PC-9 (cell line): ENCODE data around the gene DLG3. TPM values are rescaled to one million over a fixed set of nuclear protein-coding genes. Genes with fewer than 3 reads are reported as not detected.

ENCODE experiments used
- BruUV-seq: library from RNA; stranded (reverse); fragments of 400-500 nt; replicated peaks from 2 replicates; lab custom pipeline; 2021; lab: Mats Ljungman, UMichigan
- CTCF ChIA-PET: fragments of 300-600 bp; sonication (Branson Sonifier 250); formaldehyde crosslinking; loops from one replicate; lab custom pipeline; 2022; ENCODE audit warnings: antibody characterized with exemption; lab: Charles Lee
- POLR2A ChIA-PET: fragments of 300-600 bp; sonication (Branson Sonifier 250); formaldehyde crosslinking; loops from one replicate; lab custom pipeline; 2022; ENCODE audit warnings: antibody characterized with exemption; ENCODE audit not compliant: unreplicated experiment; lab: Charles Lee
- DNase-seq, 2 experiments: peaks; one replicate each; pipeline versions ENCODE4 v3.0.0 to v3.0.0-alpha.2; 2015 to 2022; ENCODE audit warnings: mixed read lengths in 1 of 2
- H2AFZ ChIP-seq: fragments of 200-600 bp; sonication (generic); 2 replicates; pipeline ENCODE4 v1.8.1; 2017; ENCODE audit warnings: antibody characterized with exemption
- H3F3A ChIP-seq: fragments of 200-600 bp; sonication (generic); 2 replicates; pipeline ENCODE4 v1.8.1; 2017; ENCODE audit warnings: antibody characterized with exemption, mild to moderate bottlenecking, low read depth; ENCODE audit not compliant: insufficient read depth
- H3K27ac ChIP-seq: fragments of 200-600 bp; sonication (generic); 2 replicates; pipeline ENCODE4 v1.6.1; 2016; ENCODE audit warnings: mixed run types
- H3K27me3 ChIP-seq: fragments of 200-600 bp; sonication (generic); 2 replicates; pipeline ENCODE4 v1.6.1; 2016; ENCODE audit warnings: low read depth, mixed run types; ENCODE audit not compliant: insufficient read depth
- H3K36me3 ChIP-seq: fragments of 200-600 bp; sonication (generic); 2 replicates; pipeline ENCODE4 v1.6.1; 2016; ENCODE audit warnings: low read depth, mixed run types
- H3K4me1 ChIP-seq: fragments of 200-600 bp; sonication (generic); replicated peaks from 2 replicates; pipeline ENCODE4 v1.6.1; 2016; ENCODE audit warnings: mixed run types; ENCODE audit not compliant: insufficient read depth
- H3K4me2 ChIP-seq: fragments of 200-600 bp; sonication (generic); 2 replicates; pipeline ENCODE4 v1.6.1; 2017; ENCODE audit warnings: mixed run types
- H3K4me3 ChIP-seq: fragments of 200-600 bp; sonication (generic); 2 replicates; pipeline ENCODE4 v1.6.1; 2016; ENCODE audit warnings: mixed run types
- H3K79me2 ChIP-seq: fragments of 200-600 bp; sonication (generic); 2 replicates; pipeline ENCODE4 v1.6.1; 2017; ENCODE audit warnings: low read depth, mixed run types
- H3K9me2 ChIP-seq: fragments of 200-600 bp; sonication (generic); 2 replicates; pipeline ENCODE4 v1.8.1; 2017; ENCODE audit warnings: mild to moderate bottlenecking; ENCODE audit not compliant: insufficient read depth
- H3K9me3 ChIP-seq: fragments of 200-600 bp; sonication (generic); 2 replicates; pipeline ENCODE4 v1.8.1; 2016; ENCODE audit warnings: low read depth; ENCODE audit not compliant: insufficient read depth
- H4K20me1 ChIP-seq: fragments of 200-600 bp; sonication (generic); 2 replicates; pipeline ENCODE4 v1.8.1; 2017; ENCODE audit not compliant: insufficient read depth
- EZH2 ChIP-seq: fragments of 200-600 bp; sonication (generic); IDR thresholded peaks from 2 replicates; pipeline ENCODE4 v1.8.0; 2017; ENCODE audit warnings: antibody characterized with exemption, low read depth
- intact Hi-C: fragments of 100-400 bp; cut with micrococcal nuclease; formaldehyde crosslinking; loops from one replicate; pipeline ENCODE4 v1.10.0; 2022; ENCODE audit not compliant: unreplicated experiment
- total RNA-seq: library from RNA; stranded (reverse); gene quantifications from 2 replicates; pipeline ENCODE4 v1.2.3, GENCODE V29; 2021
- TF ChIP-seq, protein P1 (sequence below): fragments of 200-600 bp; sonication (generic); conservative IDR thresholded peaks from 2 replicates; pipeline ENCODE4 v1.6.1; 2017; ENCODE audit warnings: mixed run types, antibody characterized with exemption, mild to moderate bottlenecking, moderate library complexity

The DLG3 gene
- total RNA-seq, 1 experiment from 2014 or later, result 61.1 TPM

DNA sequence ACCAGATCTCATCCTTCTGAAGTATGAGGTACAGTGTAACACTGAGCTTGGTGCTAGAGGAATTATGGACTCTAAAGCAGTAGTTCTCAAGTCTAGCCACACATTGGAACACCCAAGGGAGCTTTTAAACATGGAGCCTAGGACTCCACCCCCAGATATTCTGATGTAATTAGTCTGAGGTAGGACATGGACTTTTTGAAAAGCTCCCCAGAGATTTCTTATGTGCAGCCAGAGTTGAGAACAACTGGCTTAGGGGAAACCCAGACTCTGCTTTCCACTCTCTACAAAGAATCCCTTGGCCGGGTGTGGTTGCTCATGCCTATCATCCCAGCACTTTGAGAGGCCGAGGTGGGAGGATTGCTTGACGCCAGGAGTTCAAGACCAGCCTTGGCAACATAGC is 33.2 kb upstream of the DLG3 start:
- no peak for DNase-seq
- Histone ChIP-seq H3K79me2 (no peaks in the 10 kb centered on the region), H3K4me1 (no peaks in the 10 kb centered on the region), H3K27me3 (no peaks in the 10 kb centered on the region), H3K4me3 (no peak overlapping the region), H3K36me3 (no peaks in the 10 kb centered on the region), H3K9me3 (no peaks in the 10 kb centered on the region), H3K9me2 (no peaks in the 10 kb centered on the region), H4K20me1 (no peaks in the 10 kb centered on the region), H2AFZ (no peak overlapping the region), H3K4me2 (no peak overlapping the region), H3F3A (no peaks in the 10 kb centered on the region), H3K27ac (no peak overlapping the region)
- CTCF ChIA-PET, result no interaction called here
- BruUV-seq, result no TSS peak
- intact Hi-C loops, result no loop called here
- no peak for TF ChIP-seq EZH2
- TF ChIP-seq, protein P1, sequence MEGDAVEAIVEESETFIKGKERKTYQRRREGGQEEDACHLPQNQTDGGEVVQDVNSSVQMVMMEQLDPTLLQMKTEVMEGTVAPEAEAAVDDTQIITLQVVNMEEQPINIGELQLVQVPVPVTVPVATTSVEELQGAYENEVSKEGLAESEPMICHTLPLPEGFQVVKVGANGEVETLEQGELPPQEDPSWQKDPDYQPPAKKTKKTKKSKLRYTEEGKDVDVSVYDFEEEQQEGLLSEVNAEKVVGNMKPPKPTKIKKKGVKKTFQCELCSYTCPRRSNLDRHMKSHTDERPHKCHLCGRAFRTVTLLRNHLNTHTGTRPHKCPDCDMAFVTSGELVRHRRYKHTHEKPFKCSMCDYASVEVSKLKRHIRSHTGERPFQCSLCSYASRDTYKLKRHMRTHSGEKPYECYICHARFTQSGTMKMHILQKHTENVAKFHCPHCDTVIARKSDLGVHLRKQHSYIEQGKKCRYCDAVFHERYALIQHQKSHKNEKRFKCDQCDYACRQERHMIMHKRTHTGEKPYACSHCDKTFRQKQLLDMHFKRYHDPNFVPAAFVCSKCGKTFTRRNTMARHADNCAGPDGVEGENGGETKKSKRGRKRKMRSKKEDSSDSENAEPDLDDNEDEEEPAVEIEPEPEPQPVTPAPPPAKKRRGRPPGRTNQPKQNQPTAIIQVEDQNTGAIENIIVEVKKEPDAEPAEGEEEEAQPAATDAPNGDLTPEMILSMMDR, result no peak
- POLR2A ChIA-PET, result no interaction called here

DNA sequence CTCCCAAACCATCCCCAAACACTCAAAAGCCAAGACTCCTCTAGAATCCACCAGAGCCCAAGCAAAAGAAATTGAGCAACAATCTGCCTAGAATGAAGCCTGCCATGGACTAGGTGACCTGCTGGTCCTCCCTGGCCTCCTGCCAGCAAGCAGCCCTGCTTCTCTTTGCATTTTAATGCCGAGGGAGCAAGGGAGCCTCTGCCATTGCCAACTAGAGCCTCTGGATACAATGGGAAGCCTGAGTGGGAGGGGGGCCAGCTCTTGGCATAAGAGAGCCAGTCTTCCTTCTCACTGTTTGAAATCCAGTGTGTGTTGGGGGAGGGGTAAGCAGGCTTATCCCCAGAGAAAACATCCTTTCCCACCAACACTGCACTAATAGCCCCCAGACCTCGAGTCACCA is 23.0 kb upstream of the DLG3 start:
- H3K27me3 ChIP-seq, result no peaks in the 10 kb centered on the region
- H3K9me2 ChIP-seq, result no peaks in the 10 kb centered on the region
- TF ChIP-seq, protein P1, result no peak
- TF ChIP-seq EZH2, result no peak
- intact Hi-C loops, result no loop called here
- H3K27ac ChIP-seq, result no peak overlapping the region
- no peak overlapping the region for H2AFZ ChIP-seq
- POLR2A ChIA-PET, result no interaction called here
- no peaks in the 10 kb centered on the region for H3K9me3 ChIP-seq
- no peak overlapping the region for H3K4me2 ChIP-seq
- no TSS peak for BruUV-seq
- H3K4me1 ChIP-seq, result no peaks in the 10 kb centered on the region
- H3F3A ChIP-seq, result no peaks in the 10 kb centered on the region
- H3K4me3 ChIP-seq, result no peak overlapping the region
- DNase-seq, result no peak
- CTCF ChIA-PET, result no interaction called here
- H4K20me1 ChIP-seq, result no peaks in the 10 kb centered on the region
- H3K36me3 ChIP-seq, result no peaks in the 10 kb centered on the region
- no peaks in the 10 kb centered on the region for H3K79me2 ChIP-seq

DNA sequence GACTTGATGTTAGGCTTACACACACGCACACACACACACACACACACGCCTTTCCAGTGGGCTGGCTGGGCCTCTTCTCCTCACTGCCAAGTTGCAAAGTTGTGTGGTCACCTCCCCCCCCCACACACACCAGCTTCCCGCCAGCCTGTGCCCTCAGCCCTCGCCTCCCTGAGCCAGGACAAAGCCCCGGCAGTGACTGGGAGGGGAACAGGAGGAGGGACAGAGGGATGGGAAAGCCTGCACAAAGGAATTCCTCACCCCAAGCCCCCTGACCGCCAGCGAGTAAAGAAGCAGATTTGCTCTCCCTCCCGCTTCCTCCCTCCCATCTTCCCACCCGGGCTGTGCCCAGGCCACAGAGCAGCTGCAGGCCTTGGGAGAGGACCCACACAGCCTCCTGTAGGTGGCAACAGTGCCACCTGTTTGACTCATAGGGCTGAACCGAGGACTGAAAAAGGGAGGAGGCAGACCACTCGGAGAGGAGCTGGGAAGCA is 21.7 kb upstream of the DLG3 start, which contains the start of gene GDPD2:
GDPD2 (plus strand) TSS at position 464 of the 491 bp plus-strand sequence. CDS start 1,671 bp downstream, outside the sequence.
- Histone ChIP-seq H3K9me3 (no peaks in the 10 kb centered on the region), H3K9me2 (no peaks in the 10 kb centered on the region), H3K27ac (no peak within 1 kb of the TSS), H3K4me3 (no peak within 1 kb of the TSS), H4K20me1 (no peaks in the 10 kb centered on the region), H3F3A (no peaks in the 10 kb centered on the region), H2AFZ (no peak within 1 kb of the TSS), H3K36me3 (no peaks in the 10 kb centered on the region), H3K79me2 (no peaks in the 10 kb centered on the region), H3K27me3 (no peaks in the 10 kb centered on the region), H3K4me1 (no peaks in the 10 kb centered on the region), H3K4me2 (no peak within 1 kb of the TSS)
- peak in 1 of 2 experiments; percentile 31 for DNase-seq
- no TSS peak for BruUV-seq
- TF ChIP-seq, protein P1, result peak; percentile 49; the same call in 1 of the 2 replicates
- no peak for TF ChIP-seq EZH2
- POLR2A ChIA-PET, result interaction anchor here (0.5 to 0.6 kb wide), 2 partner anchors 321 to 791 kb away, joined by 3 to 6 read pairs; no protein-coding TSS in a partner anchor
- CTCF ChIA-PET, result interaction anchor here (0.7 to 1.4 kb wide), 2 partner anchors 29 to 242 kb away, joined by 4 to 8 read pairs; no protein-coding TSS in a partner anchor
- intact Hi-C loops, result no loop called here
